Left ventricle myocardium superior (tissue), 1 donor: Measurements from ENCODE around the gene ATP4B. TPM values are rescaled to one million over a fixed set of nuclear protein-coding genes. Genes with fewer than 3 reads are reported as not detected.
"Not testable (repeated sequence)": the region's sequence is repeated elsewhere in the genome, so short reads cannot be mapped to it uniquely, and the experiment has no call there.

ENCODE experiments used
- ATAC-seq: fragments of 200-7000 bp; cut with Tn5 transposase; one replicate; pipeline ENCODE4 v1.9.1; 2020; ENCODE audit warnings: mild to moderate bottlenecking, moderate library complexity
- DNase-seq: peaks from one replicate; pipeline ENCODE4 v3.0.0-alpha.2; 2020
- intact Hi-C: fragments of 100-400 bp; cut with micrococcal nuclease; formaldehyde crosslinking; loops from one replicate; pipeline ENCODE4 v1.11.0; 2022
- total RNA-seq: library from RNA; stranded (reverse); fragmentation: NEBNext Ultra II Directional; extraction: Animal tissue kit (Norgen Biotek cat#: 25700); gene quantifications from one replicate; pipeline ENCODE4 v1.2.1, GENCODE V29; 2021
- donor health status: DM: no; HTN: yes; CAD: no; lungs with severe emphysema.

The ATP4B gene
- total RNA-seq, 1 donor from 2014 or later, result not detected

GRCh38 chr13:113629866-113630265 lies 28.1 kb downstream of the ATP4B start:
- intact Hi-C loops, result no loop called here
- DNase-seq (peak; percentile 19), ATAC-seq (no peak)

GRCh38 chr13:113628291-113629270 lies 29.4 kb downstream of the ATP4B start:
- ATAC-seq (no peak), DNase-seq (peak; percentile 13)
- intact Hi-C loops, result no loop called here

GRCh38 chr13:113627136-113627535 lies 30.9 kb downstream of the ATP4B start:
- intact Hi-C loops, result no loop called here
- DNase-seq (no peak), ATAC-seq (no peak)

GRCh38 chr13:113625965-113626721 lies 31.9 kb downstream of the ATP4B start:
- no peak for ATAC-seq
- intact Hi-C loops, result no loop called here
- DNase-seq, result no peak

- intact Hi-C loops, ATAC-seq, DNase-seq: not testable (repeated sequence)
Observed at GRCh38 chr13:113624640-113625304, 33.2 kb downstream of the ATP4B start.

- intact Hi-C loops, result no loop called here
- ATAC-seq (no peak), DNase-seq (no peak)
Observed at GRCh38 chr13:113624235-113624587, 33.8 kb downstream of the ATP4B start.

GRCh38 chr13:113623491-113624234 lies 34.3 kb downstream of the ATP4B start:
- DNase-seq (no peak), ATAC-seq (no peak)
- intact Hi-C loops, result no loop called here

GRCh38 chr13:113622791-113623490 lies 35.1 kb downstream of the ATP4B start:
- DNase-seq (no peak), ATAC-seq (no peak)
- intact Hi-C loops, result no loop called here

GRCh38 chr13:113621986-113622550 lies 35.9 kb downstream of the ATP4B start:
- intact Hi-C loops, DNase-seq, ATAC-seq: not testable (repeated sequence)

- intact Hi-C loops, DNase-seq, ATAC-seq: not testable (repeated sequence)
Observed at GRCh38 chr13:113621498-113621897, 36.5 kb downstream of the ATP4B start.

GRCh38 chr13:113621046-113621445 lies 37.0 kb downstream of the ATP4B start:
- intact Hi-C loops, result no loop called here
- DNase-seq, result peak; percentile 10
- no peak for ATAC-seq

- intact Hi-C loops, result no loop called here
- ATAC-seq, result no peak
Observed at GRCh38 chr13:113620036-113620796, 37.8 kb downstream of the ATP4B start.

GRCh38 chr13:113618455-113618854 lies 39.5 kb downstream of the ATP4B start:
- intact Hi-C loops, result no loop called here

More at GRCh38 chr13:113620036-113620796, 37.8 kb downstream of the ATP4B start:
- DNase-seq, result peak; percentile 13

GRCh38 chr13:113617961-113618360 lies 40.0 kb downstream of the ATP4B start:
- ATAC-seq (no peak), DNase-seq (peak; percentile 6)
- intact Hi-C loops, result no loop called here

More at GRCh38 chr13:113618455-113618854, 39.5 kb downstream of the ATP4B start:
- ATAC-seq (no peak), DNase-seq (peak; percentile 9)

- intact Hi-C loops, result no loop called here
- peak; percentile 27 for DNase-seq
- ATAC-seq, result peak; percentile 42
Observed at GRCh38 chr13:113616991-113617749, 40.8 kb downstream of the ATP4B start.

- intact Hi-C loops, result no loop called here
- DNase-seq (peak; percentile 21), ATAC-seq (no peak)
Observed at GRCh38 chr13:113616281-113616906, 41.6 kb downstream of the ATP4B start.
